Right lobe of liver (tissue), 4 donors: ENCODE measurements around the gene SPINK1.

ENCODE experiments used
- CTCF ChIP-seq, 4 donors: fragments of 200-600 bp in 3 of 4; fragments of 450-650 bp in 1 of 4; IDR thresholded peaks; one replicate each; pipeline versions ENCODE4 v1.5.1 to v1.8.0; 2016 to 2022; ENCODE audit warnings: antibody characterized with exemption in 4 of 4, mild to moderate bottlenecking in 2 of 4
- POLR2A ChIP-seq: fragments of 450-650 bp; IDR thresholded peaks from one replicate; pipeline ENCODE4 v1.6.1; 2017; ENCODE audit warnings: antibody characterized with exemption, mild to moderate bottlenecking
- donor health status: DM: no; HTN: no; CAD: no.
- donor health status: DM: no; HTN: no; CAD: no.
- donor health status: DM: no; HTN: yes; CAD: no.

DNA sequence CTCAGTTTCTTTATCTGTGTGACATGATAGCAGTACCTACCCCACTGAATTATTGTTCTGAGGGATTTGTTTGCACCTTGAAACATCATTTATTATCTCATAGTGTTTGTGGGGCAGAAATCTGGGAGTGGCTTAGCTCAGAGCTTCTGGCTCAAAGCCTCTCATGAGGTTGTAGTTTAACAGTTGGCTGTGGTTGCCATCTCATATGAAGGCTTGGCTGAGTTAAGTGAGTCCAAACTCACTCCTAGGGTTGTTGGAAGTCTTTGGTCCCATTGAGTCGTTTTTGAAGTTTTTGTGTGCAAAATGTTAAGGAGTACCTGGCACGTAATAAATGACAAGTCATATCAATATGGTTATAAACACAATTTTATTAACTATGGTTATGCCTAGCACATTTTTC, 45.3 kb downstream of the SPINK1 start:
- TF ChIP-seq CTCF (IDR thresholded peaks at IDR 0.05) (no peak), POLR2A (no peak)
